T-helper 2 cell treated with Interferon-gamma antibody and Interleukin-4, amounts not matched to agents 5 μg/mL and 100 μg/mL, for 36 hours (primary cell): ENCODE measurements around the gene ING4.

ENCODE experiments used
- DNase-seq: peaks from one replicate; pipeline ENCODE4 v3.0.0; 2021; ENCODE audit warnings: low spot score
- H3K27ac Mint-ChIP-seq: one replicate; pipeline ENCODE4 v1.8.0; 2021; ENCODE audit warnings: mild to moderate bottlenecking, mixed read lengths
- H3K27me3 Mint-ChIP-seq: one replicate; pipeline ENCODE4 v1.8.0; 2021; ENCODE audit warnings: low read depth, mixed read lengths
- H3K36me3 Mint-ChIP-seq: one replicate; pipeline ENCODE4 v1.8.0; 2021; ENCODE audit warnings: low read depth, mixed read lengths
- H3K4me1 Mint-ChIP-seq: one replicate; pipeline ENCODE4 v1.8.0; 2021; ENCODE audit warnings: low read depth, mixed read lengths
- H3K4me3 Mint-ChIP-seq: one replicate; pipeline ENCODE4 v1.8.0; 2022; ENCODE audit warnings: mild to moderate bottlenecking, moderate library complexity, mixed read lengths
- H3K9me3 Mint-ChIP-seq: one replicate; pipeline ENCODE4 v1.8.0; 2021; ENCODE audit warnings: mixed read lengths

The ING4 gene

GRCh38 chr12:6602526-6602925 lies 60.4 kb downstream of the ING4 start:
- Mint-ChIP-seq H3K36me3 (peaks cover 72% of the 10 kb centered on the region), H3K4me1 (peaks cover 34% of the 10 kb centered on the region), H3K27ac (peak overlapping the region; percentile 83), H3K9me3 (no peaks in the 10 kb centered on the region), H3K27me3 (no peaks in the 10 kb centered on the region), H3K4me3 (peak overlapping the region; percentile 86)
- no peak for DNase-seq
